ENCODE data around the gene ZC3H13. TPM values are rescaled to one million over a fixed set of nuclear protein-coding genes. Genes with fewer than 3 reads are reported as not detected.

ZC3H13 gene
- total RNA-seq, 1 donor from 2014 or later = 39.6 TPM

DNA sequence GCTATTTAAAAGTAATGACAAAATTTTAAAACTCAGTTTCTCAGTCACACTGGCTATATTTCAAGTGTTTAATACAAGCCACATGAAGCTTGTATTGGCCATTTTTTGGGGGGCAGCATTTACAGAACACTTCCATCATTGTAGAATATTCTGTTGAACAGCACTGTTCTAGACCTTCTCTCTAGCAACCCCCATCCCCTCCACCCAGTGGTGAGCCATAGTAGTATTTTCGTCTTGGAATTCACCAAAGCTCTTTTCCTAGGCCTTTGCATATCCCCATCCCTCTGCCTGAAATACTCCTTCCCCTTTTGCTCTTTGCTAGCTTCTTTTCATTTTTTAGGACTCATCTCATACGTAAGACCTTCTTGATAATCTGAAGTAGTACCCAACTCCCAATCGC is 99.5 kb downstream of the ZC3H13 start:
- H3K4me1 Mint-ChIP-seq (ENCODE audit: low read depth) = peaks cover 12% of the 10 kb centered on the region
- H3K27ac Mint-ChIP-seq (ENCODE audit: unreplicated experiment) = no peak overlapping the region
- H3K4me3 Mint-ChIP-seq (ENCODE audit: unreplicated experiment) = no peak overlapping the region
- TF ChIP-seq, protein P1, sequence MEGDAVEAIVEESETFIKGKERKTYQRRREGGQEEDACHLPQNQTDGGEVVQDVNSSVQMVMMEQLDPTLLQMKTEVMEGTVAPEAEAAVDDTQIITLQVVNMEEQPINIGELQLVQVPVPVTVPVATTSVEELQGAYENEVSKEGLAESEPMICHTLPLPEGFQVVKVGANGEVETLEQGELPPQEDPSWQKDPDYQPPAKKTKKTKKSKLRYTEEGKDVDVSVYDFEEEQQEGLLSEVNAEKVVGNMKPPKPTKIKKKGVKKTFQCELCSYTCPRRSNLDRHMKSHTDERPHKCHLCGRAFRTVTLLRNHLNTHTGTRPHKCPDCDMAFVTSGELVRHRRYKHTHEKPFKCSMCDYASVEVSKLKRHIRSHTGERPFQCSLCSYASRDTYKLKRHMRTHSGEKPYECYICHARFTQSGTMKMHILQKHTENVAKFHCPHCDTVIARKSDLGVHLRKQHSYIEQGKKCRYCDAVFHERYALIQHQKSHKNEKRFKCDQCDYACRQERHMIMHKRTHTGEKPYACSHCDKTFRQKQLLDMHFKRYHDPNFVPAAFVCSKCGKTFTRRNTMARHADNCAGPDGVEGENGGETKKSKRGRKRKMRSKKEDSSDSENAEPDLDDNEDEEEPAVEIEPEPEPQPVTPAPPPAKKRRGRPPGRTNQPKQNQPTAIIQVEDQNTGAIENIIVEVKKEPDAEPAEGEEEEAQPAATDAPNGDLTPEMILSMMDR (IDR thresholded peaks at IDR 0.05) = no peak
- peaks cover 15% of the 10 kb centered on the region for H3K36me3 Mint-ChIP-seq (ENCODE audit: low read depth)
- DNase-seq (ENCODE audit: low spot score) = no peak
- H3K9me3 Mint-ChIP-seq (ENCODE audit: low read depth) = no peaks in the 10 kb centered on the region
- H3K27me3 Mint-ChIP-seq (ENCODE audit: low read depth) = no peaks in the 10 kb centered on the region

DNA sequence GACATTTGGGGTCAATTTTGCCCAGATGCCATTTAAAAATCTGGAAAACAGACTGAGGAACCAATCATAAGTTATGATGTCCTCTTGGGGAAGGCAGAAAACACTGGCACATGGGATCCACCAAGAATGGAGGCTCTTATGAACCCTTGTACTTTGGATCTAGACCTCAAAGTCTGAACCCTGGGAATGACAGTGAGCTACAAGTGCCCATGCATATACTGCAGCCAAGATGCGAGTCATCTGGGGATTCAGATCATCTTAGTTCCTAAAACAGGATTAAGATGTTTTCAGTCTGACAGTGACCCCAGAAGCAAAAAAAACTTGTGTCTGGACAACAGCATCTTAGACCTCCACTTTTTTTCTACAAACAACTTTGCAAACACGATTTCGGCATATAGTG is 100.8 kb downstream of the ZC3H13 start:
- Mint-ChIP-seq H3K27ac (ENCODE audit: unreplicated experiment) (no peak overlapping the region), H3K4me1 (ENCODE audit: low read depth) (peaks cover 12% of the 10 kb centered on the region), H3K27me3 (ENCODE audit: low read depth) (no peaks in the 10 kb centered on the region), H3K4me3 (ENCODE audit: unreplicated experiment) (no peak overlapping the region), H3K9me3 (ENCODE audit: low read depth) (no peaks in the 10 kb centered on the region), H3K36me3 (ENCODE audit: low read depth) (peaks cover 5% of the 10 kb centered on the region)
- TF ChIP-seq, protein P1 (IDR thresholded peaks at IDR 0.05) = no peak
- no peak for DNase-seq (ENCODE audit: low spot score)

DNA sequence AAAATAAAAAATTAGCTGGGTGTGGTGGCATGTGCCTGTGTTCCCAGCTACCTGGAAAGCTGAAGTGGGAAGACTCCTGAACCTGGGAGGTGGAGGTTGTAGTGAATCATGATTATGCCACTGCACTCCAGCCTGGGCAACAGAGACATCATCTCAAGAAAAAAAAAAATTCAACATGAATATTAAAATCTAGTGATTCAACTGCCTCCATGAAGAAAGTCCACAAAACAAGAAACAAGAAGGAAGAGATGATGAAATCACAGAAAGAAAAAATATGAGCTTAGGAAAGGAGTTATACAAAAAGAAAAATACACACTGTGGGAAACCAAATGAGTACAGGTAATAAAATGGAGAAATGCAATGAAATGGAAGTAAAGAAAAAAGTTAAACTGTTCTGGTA is 101.4 kb downstream of the ZC3H13 start:
- no peak overlapping the region for H3K4me3 Mint-ChIP-seq (ENCODE audit: unreplicated experiment)
- no peak for DNase-seq (ENCODE audit: low spot score)
- H3K4me1 Mint-ChIP-seq (ENCODE audit: low read depth) = peaks cover 12% of the 10 kb centered on the region
- no peaks in the 10 kb centered on the region for H3K9me3 Mint-ChIP-seq (ENCODE audit: low read depth)
- TF ChIP-seq, protein P1 (IDR thresholded peaks at IDR 0.05) = no peak
- H3K27me3 Mint-ChIP-seq (ENCODE audit: low read depth) = no peaks in the 10 kb centered on the region
- peak overlapping the region; percentile 10 for H3K27ac Mint-ChIP-seq (ENCODE audit: unreplicated experiment)
- peaks cover under 1% of the 10 kb centered on the region for H3K36me3 Mint-ChIP-seq (ENCODE audit: low read depth)

DNA sequence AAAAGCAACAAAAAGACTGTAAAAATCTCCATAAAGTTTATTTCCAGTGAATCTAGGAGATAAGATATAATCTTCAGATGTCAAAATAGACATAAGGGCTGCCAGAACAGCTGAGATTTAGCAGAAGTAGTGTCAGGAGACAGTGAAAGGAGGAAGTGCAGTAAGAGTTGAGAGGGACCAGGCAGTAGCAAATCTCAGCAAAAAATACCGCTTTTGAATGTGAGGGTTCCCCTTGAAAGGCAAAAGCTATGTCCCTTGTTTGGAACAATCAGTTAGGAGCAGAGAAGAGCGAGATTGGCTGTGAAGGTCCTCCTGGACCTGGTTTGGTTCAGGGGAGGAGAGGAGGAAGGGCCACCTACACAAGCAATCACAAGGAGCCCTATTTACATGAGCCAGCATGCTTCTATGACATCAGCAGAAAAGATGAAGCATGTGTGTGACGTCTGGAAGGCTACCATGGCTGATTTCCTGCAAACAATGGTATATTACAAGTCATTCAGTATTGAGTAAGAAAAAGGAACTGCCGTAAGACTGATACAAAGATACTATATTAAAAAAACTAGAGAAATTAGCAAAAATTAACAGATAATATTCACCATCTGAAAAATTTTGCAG is 102.1 kb downstream of the ZC3H13 start:
- Mint-ChIP-seq H3K4me1 (ENCODE audit: low read depth) (peaks cover 12% of the 10 kb centered on the region), H3K27me3 (ENCODE audit: low read depth) (no peaks in the 10 kb centered on the region), H3K4me3 (ENCODE audit: unreplicated experiment) (no peak overlapping the region), H3K9me3 (ENCODE audit: low read depth) (no peaks in the 10 kb centered on the region), H3K36me3 (ENCODE audit: low read depth) (no peaks in the 10 kb centered on the region), H3K27ac (ENCODE audit: unreplicated experiment) (no peak overlapping the region)
- no peak for DNase-seq (ENCODE audit: low spot score)
- TF ChIP-seq, protein P1 (IDR thresholded peaks at IDR 0.05) = no peak

DNA sequence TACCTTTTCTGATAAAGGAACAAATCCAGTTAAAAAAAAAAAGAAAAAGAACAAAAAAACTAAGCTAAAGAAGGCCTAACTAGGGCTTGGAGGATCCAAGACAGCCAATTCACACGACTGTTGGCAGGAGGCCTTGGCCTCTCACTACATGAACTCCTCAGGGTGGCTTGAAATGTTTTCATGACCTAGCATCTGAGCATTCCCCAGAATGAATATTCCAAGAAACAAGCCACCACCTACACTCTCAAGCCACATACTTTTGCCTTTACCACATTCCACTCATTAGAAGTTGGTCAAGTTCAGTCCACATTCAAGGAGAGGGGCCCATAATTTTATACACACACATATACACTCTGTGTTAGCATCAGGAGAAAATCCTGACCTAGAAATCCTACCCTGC is 103.4 kb downstream of the ZC3H13 start:
- Mint-ChIP-seq H3K27me3 (ENCODE audit: low read depth) (no peaks in the 10 kb centered on the region), H3K4me1 (ENCODE audit: low read depth) (peaks cover 12% of the 10 kb centered on the region), H3K4me3 (ENCODE audit: unreplicated experiment) (no peak overlapping the region), H3K36me3 (ENCODE audit: low read depth) (no peaks in the 10 kb centered on the region), H3K9me3 (ENCODE audit: low read depth) (no peaks in the 10 kb centered on the region), H3K27ac (ENCODE audit: unreplicated experiment) (no peak overlapping the region)
- TF ChIP-seq, protein P1 (IDR thresholded peaks at IDR 0.05) = no peak
- DNase-seq (ENCODE audit: low spot score) = no peak
